Activated naive CD4-positive, alpha-beta T cell treated with Interleukin-2 at 50 U/mL for 16 hours (primary cell): ENCODE data around the gene GLIS1.

Source experiments
- DNase-seq: peaks from one replicate; pipeline ENCODE4 v3.0.0-alpha.2; 2020

The GLIS1 gene

GRCh38 chr1:53669621-53670191 lies 69.3 kb downstream of the GLIS1 start:
- DNase-seq, result no peak

GRCh38 chr1:53666566-53666965 lies 72.4 kb downstream of the GLIS1 start:
- DNase-seq, result no peak

GRCh38 chr1:53665996-53666395 lies 73.0 kb downstream of the GLIS1 start:
- DNase-seq, result no peak

GRCh38 chr1:53663529-53664300 lies 75.2 kb downstream of the GLIS1 start:
- DNase-seq, result no peak

- no peak for DNase-seq
These were observed 76.0 kb downstream of the GLIS1 start for GRCh38 chr1:53662951-53663350.

- no peak for DNase-seq
These were observed 76.8 kb downstream of the GLIS1 start for GRCh38 chr1:53662169-53662568.

GRCh38 chr1:53661496-53661895 lies 77.5 kb downstream of the GLIS1 start:
- no peak for DNase-seq

- no peak for DNase-seq
These were observed 78.3 kb downstream of the GLIS1 start for GRCh38 chr1:53660666-53661065.

GRCh38 chr1:53659436-53659835 lies 79.5 kb downstream of the GLIS1 start:
- DNase-seq, result no peak

- no peak for DNase-seq
These were observed 80.3 kb downstream of the GLIS1 start for GRCh38 chr1:53658489-53659230.

GRCh38 chr1:53657891-53658396 lies 81.0 kb downstream of the GLIS1 start:
- DNase-seq, result no peak

- DNase-seq, result no peak
These were observed 81.5 kb downstream of the GLIS1 start for GRCh38 chr1:53657531-53657805.

- DNase-seq, result no peak
These were observed 82.0 kb downstream of the GLIS1 start for GRCh38 chr1:53656747-53657530.

GRCh38 chr1:53655931-53656746 lies 82.8 kb downstream of the GLIS1 start:
- DNase-seq, result no peak

GRCh38 chr1:53654216-53655210 lies 84.5 kb downstream of the GLIS1 start:
- no peak for DNase-seq

- DNase-seq, result no peak
These were observed 85.3 kb downstream of the GLIS1 start for GRCh38 chr1:53653631-53654030.

- no peak for DNase-seq
These were observed 85.8 kb downstream of the GLIS1 start for GRCh38 chr1:53653200-53653575.

- no peak for DNase-seq
These were observed 86.3 kb downstream of the GLIS1 start for GRCh38 chr1:53652441-53653199.

GRCh38 chr1:53651356-53651755 lies 87.6 kb downstream of the GLIS1 start:
- no peak for DNase-seq

- DNase-seq, result no peak
These were observed 90.4 kb downstream of the GLIS1 start for GRCh38 chr1:53648516-53648915.
